Measurements from ENCODE around the gene TMEM140. TPM values are rescaled to one million over a fixed set of nuclear protein-coding genes. Genes with fewer than 3 reads are reported as not detected.

TMEM140 gene
- total RNA-seq, 2 donors from 2014 or later, result not detected

GRCh38 chr7:135151132-135151531, 3.3 kb downstream of the TMEM140 start:
- 92 to 94% methylated on average over 2 of the region's 2 CpGs for whole genome bisulfite sequencing, 2 experiments (ENCODE audit: insufficient coverage in 1 of 2, insufficient read length in 1 of 2)
- Histone ChIP-seq H3K27me3 (ENCODE audit: control insufficient read depth, insufficient read depth, low read length, poor library complexity, severe bottlenecking) (no peaks in the 10 kb centered on the region), H3K9me3 (ENCODE audit: control insufficient read depth, low read length) (peaks cover 14% of the 10 kb centered on the region), H3K27ac (ENCODE audit: low read depth, low read length) (no peak overlapping the region), H3K36me3 (ENCODE audit: control insufficient read depth, insufficient read depth, low read length) (no peaks in the 10 kb centered on the region), H3K9ac (ENCODE audit: extremely low read depth, low read length, poor library complexity, severe bottlenecking) (no peak overlapping the region), H3K4me1 (ENCODE audit: control insufficient read depth, insufficient read depth, low read length) (no peaks in the 10 kb centered on the region), H3K4me3 (ENCODE audit: low read length) (no peak overlapping the region)
- no peak for DNase-seq
- H3K4me3 Mint-ChIP-seq, result no peak overlapping the region
- H3K27ac Mint-ChIP-seq, result no peak overlapping the region
- peaks cover 7% of the 10 kb centered on the region for H3K36me3 Mint-ChIP-seq (ENCODE audit: low read depth)
- H3K4me1 Mint-ChIP-seq, result no peaks in the 10 kb centered on the region
- no peaks in the 10 kb centered on the region for H3K27me3 Mint-ChIP-seq (ENCODE audit: insufficient read depth)
- TF ChIP-seq CTCF (conservative IDR thresholded peaks at IDR 0.05), result no peak
- H3K9me3 Mint-ChIP-seq, result peaks cover 31% of the 10 kb centered on the region

DNA sequence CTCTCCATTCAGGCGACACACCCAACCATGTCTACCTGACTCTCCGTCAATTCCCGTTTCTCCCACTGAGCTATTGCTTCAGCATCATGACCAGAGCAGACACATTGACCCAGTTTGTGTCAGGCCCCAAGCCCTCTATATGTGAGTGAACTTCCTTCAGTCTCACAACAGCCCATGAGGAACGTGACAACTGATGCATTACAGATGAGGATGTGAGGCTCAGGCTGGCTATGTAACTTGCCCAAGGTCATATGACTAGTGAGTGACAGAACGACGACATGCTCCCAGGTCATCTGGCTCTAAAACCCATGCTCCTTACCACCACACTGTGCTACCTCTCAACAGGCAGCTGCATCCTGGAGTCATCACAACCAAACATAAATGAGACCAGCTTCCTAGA, 3.7 kb downstream of the TMEM140 start:
- peaks cover 35% of the 10 kb centered on the region for H3K9me3 Mint-ChIP-seq
- Histone ChIP-seq H3K9ac (ENCODE audit: extremely low read depth, low read length, poor library complexity, severe bottlenecking) (no peak overlapping the region), H3K36me3 (ENCODE audit: control insufficient read depth, insufficient read depth, low read length) (no peaks in the 10 kb centered on the region), H3K27me3 (ENCODE audit: control insufficient read depth, insufficient read depth, low read length, poor library complexity, severe bottlenecking) (no peaks in the 10 kb centered on the region), H3K4me3 (ENCODE audit: low read length) (no peak overlapping the region), H3K27ac (ENCODE audit: low read depth, low read length) (no peak overlapping the region), H3K4me1 (ENCODE audit: control insufficient read depth, insufficient read depth, low read length) (no peaks in the 10 kb centered on the region), H3K9me3 (ENCODE audit: control insufficient read depth, low read length) (peaks cover 18% of the 10 kb centered on the region)
- WGBS, 2 experiments (ENCODE audit: insufficient coverage in 1 of 2, insufficient read length in 1 of 2), result 77 to 80% methylated on average over 6 of the region's 6 CpGs
- no peaks in the 10 kb centered on the region for H3K27me3 Mint-ChIP-seq (ENCODE audit: insufficient read depth)
- H3K4me3 Mint-ChIP-seq, result no peak overlapping the region
- DNase-seq, result no peak
- no peak for TF ChIP-seq CTCF (conservative IDR thresholded peaks at IDR 0.05)
- no peak overlapping the region for H3K27ac Mint-ChIP-seq
- peaks cover 11% of the 10 kb centered on the region for H3K36me3 Mint-ChIP-seq (ENCODE audit: low read depth)
- H3K4me1 Mint-ChIP-seq, result no peaks in the 10 kb centered on the region

- H3K4me1 ChIP-seq (ENCODE audit: control insufficient read depth, insufficient read depth, low read length), result no peaks in the 10 kb centered on the region
- no peaks in the 10 kb centered on the region for H3K36me3 ChIP-seq (ENCODE audit: control insufficient read depth, insufficient read depth, low read length)
- Mint-ChIP-seq H3K27ac (no peak overlapping the region), H3K9me3 (peaks cover 45% of the 10 kb centered on the region), H3K36me3 (ENCODE audit: low read depth) (peaks cover 20% of the 10 kb centered on the region), H3K27me3 (ENCODE audit: insufficient read depth) (no peaks in the 10 kb centered on the region), H3K4me1 (no peaks in the 10 kb centered on the region), H3K4me3 (no peak overlapping the region)
- H3K4me3 ChIP-seq (ENCODE audit: low read length), result no peak overlapping the region
- H3K9ac ChIP-seq (ENCODE audit: extremely low read depth, low read length, poor library complexity, severe bottlenecking), result no peak overlapping the region
- no peak for TF ChIP-seq CTCF (conservative IDR thresholded peaks at IDR 0.05)
- H3K27me3 ChIP-seq (ENCODE audit: control insufficient read depth, insufficient read depth, low read length, poor library complexity, severe bottlenecking), result no peaks in the 10 kb centered on the region
- H3K27ac ChIP-seq (ENCODE audit: low read depth, low read length), result no peak overlapping the region
- H3K9me3 ChIP-seq (ENCODE audit: control insufficient read depth, low read length), result peaks cover 27% of the 10 kb centered on the region
- 86 to 100% methylated on average over 1 of the region's 1 CpG for WGBS, 2 experiments (ENCODE audit: insufficient coverage in 1 of 2, insufficient read length in 1 of 2)
- no peak for DNase-seq
Measured at GRCh38 chr7:135152442-135152841, 4.6 kb downstream of the TMEM140 start.
